ENCODE measurements around the gene KIRREL3.

DNA sequence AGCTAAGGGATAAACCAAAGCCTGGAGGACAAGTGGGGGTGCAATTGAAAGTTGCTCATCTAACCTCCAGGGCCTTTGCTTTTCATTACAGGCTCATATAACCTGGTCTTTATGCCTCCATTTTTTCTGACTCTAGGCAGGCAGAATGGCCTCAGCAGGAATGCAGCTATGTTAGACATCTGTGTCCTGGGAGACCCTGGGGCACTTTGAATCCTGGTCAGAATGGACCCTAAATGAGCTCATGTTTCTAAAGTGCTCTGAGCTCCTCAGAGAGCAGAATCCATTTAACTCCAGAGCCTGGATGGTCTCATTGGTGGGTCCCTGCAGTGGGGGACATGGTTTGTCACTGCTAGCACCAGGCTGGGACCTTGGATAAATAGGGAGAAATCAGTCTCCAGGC is 177.3 kb downstream of the KIRREL3 start:
- TF ChIP-seq YY1 (IDR thresholded peaks at IDR 0.05; ENCODE audit: insufficient read depth, insufficient read length) (no peak), SUZ12 (IDR thresholded peaks at IDR 0.05; ENCODE audit: extremely low read depth, insufficient read depth, insufficient read length) (no peak), ZNF274 (IDR thresholded peaks at IDR 0.05; ENCODE audit: low read depth, low read length) (no peak)

All from NT2/D1 (cell line).